ENCODE data around the gene SRBD1. TPM values are rescaled to one million over a fixed set of nuclear protein-coding genes. Genes with fewer than 3 reads are reported as not detected.

Gene SRBD1
- polyA plus RNA-seq, 1 donor (not counting 4 experiments of a cell fraction or from before 2014, with no cell fraction given), result 8.8 TPM

GRCh38 chr2:45596761-45597160 is 14.3 kb downstream of the SRBD1 start:
- peaks cover 6% of the 10 kb centered on the region for H3K79me2 ChIP-seq (ENCODE audit: control insufficient read depth, insufficient read depth, low read length)

GRCh38 chr2:45595721-45596435 is 15.2 kb downstream of the SRBD1 start:
- H3K27me3 ChIP-seq (ENCODE audit: control insufficient read depth, extremely low read depth, insufficient read depth, low read length), result no peaks in the 10 kb centered on the region
- H3K4me3 ChIP-seq (ENCODE audit: control insufficient read depth in 2 of 3, extremely low read depth in 1 of 3, insufficient read depth in 2 of 3, low read depth in 1 of 3, low read length in 3 of 3), result no peak overlapping the region
- H3K9me3 ChIP-seq (ENCODE audit: control insufficient read depth, low read depth, low read length), result no peaks in the 10 kb centered on the region
- H3K9me1 ChIP-seq (ENCODE audit: control insufficient read depth, extremely low read depth, insufficient read depth, low read length), result no peaks in the 10 kb centered on the region
- FAIRE-seq (peak; percentile 65), DNase-seq (ENCODE audit: low read depth, low spot score) (no peak)
- H3K79me2 ChIP-seq (ENCODE audit: control insufficient read depth, insufficient read depth, low read length), result peaks cover 9% of the 10 kb centered on the region
- H3K36me3 ChIP-seq (ENCODE audit: control insufficient read depth in 2 of 2, extremely low read depth in 1 of 2, insufficient read depth in 2 of 2, low read length in 2 of 2), result peaks cover 4 to 18% of the 10 kb centered on the region in 2 experiments
- dilution Hi-C loops (cut with MboI; ENCODE audit: extremely low pct_ligation_motif_present, low sequenced_read_pairs), result no loop called here
- TF ChIP-seq CTCF (optimal IDR thresholded peaks at IDR 0.05 in 1 of 3, IDR thresholded peaks at IDR 0.05 in 1 of 3, conservative IDR thresholded peaks at IDR 0.05 in 1 of 3; ENCODE audit: extremely low read depth in 1 of 3, insufficient read depth in 2 of 3, low read length in 3 of 3), result no peak
- no peak for TF ChIP-seq EZH2 (IDR thresholded peaks at IDR 0.05; ENCODE audit: low read length)
- peaks cover 26% of the 10 kb centered on the region for H3K4me1 ChIP-seq (ENCODE audit: control insufficient read depth, extremely low read depth, insufficient read depth, low read length)
- H3K4me2 ChIP-seq (ENCODE audit: control insufficient read depth, extremely low read depth, insufficient read depth, low read depth, low read length), result peak overlapping the region; percentile 49
- no peak overlapping the region for H3K9ac ChIP-seq (ENCODE audit: control insufficient read depth, extremely low read depth, insufficient read depth, low read length)
- peak overlapping the region; percentile 53 for H3K27ac ChIP-seq (ENCODE audit: control insufficient read depth, insufficient read depth, low read length)
- no peak overlapping the region for H2AFZ ChIP-seq (ENCODE audit: control insufficient read depth, low read length)
- H4K20me1 ChIP-seq (ENCODE audit: control insufficient read depth, extremely low read depth, insufficient read depth, low read length), result no peaks in the 10 kb centered on the region

More at GRCh38 chr2:45596761-45597160, 14.3 kb downstream of the SRBD1 start:
- no peak for TF ChIP-seq EZH2 (IDR thresholded peaks at IDR 0.05; ENCODE audit: low read length)
- TF ChIP-seq CTCF (optimal IDR thresholded peaks at IDR 0.05 in 1 of 3, IDR thresholded peaks at IDR 0.05 in 1 of 3, conservative IDR thresholded peaks at IDR 0.05 in 1 of 3; ENCODE audit: extremely low read depth in 1 of 3, insufficient read depth in 2 of 3, low read length in 3 of 3), result no peak
- no peak overlapping the region for H2AFZ ChIP-seq (ENCODE audit: control insufficient read depth, low read length)
- H4K20me1 ChIP-seq (ENCODE audit: control insufficient read depth, extremely low read depth, insufficient read depth, low read length), result no peaks in the 10 kb centered on the region
- no peaks in the 10 kb centered on the region for H3K9me3 ChIP-seq (ENCODE audit: control insufficient read depth, low read depth, low read length)
- no peak for DNase-seq (ENCODE audit: low read depth, low spot score)
- H3K4me1 ChIP-seq (ENCODE audit: control insufficient read depth, extremely low read depth, insufficient read depth, low read length), result peaks cover 19% of the 10 kb centered on the region
- H3K4me3 ChIP-seq (ENCODE audit: control insufficient read depth in 2 of 3, extremely low read depth in 1 of 3, insufficient read depth in 2 of 3, low read depth in 1 of 3, low read length in 3 of 3), result no peak overlapping the region
- dilution Hi-C loops (cut with MboI; ENCODE audit: extremely low pct_ligation_motif_present, low sequenced_read_pairs), result no loop called here
- FAIRE-seq, result no peak
- H3K36me3 ChIP-seq (ENCODE audit: control insufficient read depth in 2 of 2, extremely low read depth in 1 of 2, insufficient read depth in 2 of 2, low read length in 2 of 2), result peaks cover 7 to 19% of the 10 kb centered on the region in 2 experiments
- H3K9ac ChIP-seq (ENCODE audit: control insufficient read depth, extremely low read depth, insufficient read depth, low read length), result no peak overlapping the region
- H3K27ac ChIP-seq (ENCODE audit: control insufficient read depth, insufficient read depth, low read length), result no peak overlapping the region
- no peaks in the 10 kb centered on the region for H3K27me3 ChIP-seq (ENCODE audit: control insufficient read depth, extremely low read depth, insufficient read depth, low read length)
- no peak overlapping the region for H3K4me2 ChIP-seq (ENCODE audit: control insufficient read depth, extremely low read depth, insufficient read depth, low read depth, low read length)
- H3K9me1 ChIP-seq (ENCODE audit: control insufficient read depth, extremely low read depth, insufficient read depth, low read length), result no peaks in the 10 kb centered on the region
